Neural cell (in vitro differentiated cells): ENCODE data around the gene OR4D1. TPM values are rescaled to one million over a fixed set of nuclear protein-coding genes. Genes with fewer than 3 reads are reported as not detected.
"Not testable (repeated sequence)": the region's sequence is repeated elsewhere in the genome, so short reads cannot be mapped to it uniquely, and the experiment has no call there.

ENCODE experiments used
- H2AFZ ChIP-seq: fragments of 200-600, 300-800 bp; sonication (generic), shearing (Covaris generic); 2 replicates; pipeline ENCODE4 v1.6.0; 2014; ENCODE audit warnings: low read depth, mild to moderate bottlenecking, antibody characterized with exemption, low read length, moderate library complexity
- H3F3A ChIP-seq: fragments of 200-600 bp; shearing (Covaris generic); 2 replicates; pipeline ENCODE4 v1.6.1; 2016; ENCODE audit warnings: mild to moderate bottlenecking, moderate library complexity, mixed read lengths, antibody characterized with exemption, low read length; ENCODE audit not compliant: insufficient read depth, poor library complexity, severe bottlenecking
- H3K27ac ChIP-seq: fragments of 200-600, 300-800 bp; sonication (generic), shearing (Covaris generic); 2 replicates; pipeline ENCODE4 v1.5.1; 2014; ENCODE audit warnings: mild to moderate bottlenecking, low read length, moderate library complexity
- H3K27me3 ChIP-seq: fragments of 300-800, 200-600 bp; sonication (generic), shearing (Covaris generic); 2 replicates; pipeline ENCODE4 v1.6.0; 2014; ENCODE audit warnings: mild to moderate bottlenecking, low read depth, low read length, moderate library complexity; ENCODE audit not compliant: insufficient read depth
- H3K36me3 ChIP-seq: fragments of 300-800, 200-600 bp; sonication (generic), shearing (Covaris generic); 2 replicates; pipeline ENCODE4 v1.5.1; 2014; ENCODE audit warnings: mild to moderate bottlenecking, antibody characterized with exemption, low read length, moderate library complexity; ENCODE audit not compliant: insufficient read depth
- H3K4me2 ChIP-seq: fragments of 300-800, 200-600 bp; sonication (generic), shearing (Covaris generic); 2 replicates; pipeline ENCODE4 v1.6.0; 2014; ENCODE audit warnings: mild to moderate bottlenecking, low read length
- H3K4me3 ChIP-seq: fragments of 300-800, 200-600 bp; sonication (generic), shearing (Covaris generic); 2 replicates; pipeline ENCODE4 v1.5.1; 2014; ENCODE audit warnings: mild to moderate bottlenecking, low read length, moderate library complexity
- H3K79me2 ChIP-seq: fragments of 200-600 bp; shearing (Covaris generic); replicated peaks from 2 replicates; pipeline ENCODE4 v1.6.0; 2014; ENCODE audit warnings: mild to moderate bottlenecking, low read length, moderate library complexity; ENCODE audit not compliant: insufficient read depth
- H3K9ac ChIP-seq: fragments of 300-800, 200-600 bp; sonication (generic), shearing (Covaris generic); 2 replicates; pipeline ENCODE4 v1.6.1; 2016; ENCODE audit warnings: mild to moderate bottlenecking, low read length, mixed read lengths
- H3K9me2 ChIP-seq: fragments of 200-600 bp; shearing (Covaris generic); 2 replicates; pipeline ENCODE4 v1.6.1; 2016; ENCODE audit warnings: mild to moderate bottlenecking, low read length, mixed read lengths; ENCODE audit not compliant: insufficient read depth
- H3K9me3 ChIP-seq: fragments of 200-600, 300-800 bp; sonication (generic), shearing (Covaris generic); 2 replicates; pipeline ENCODE4 v1.6.1; 2016; ENCODE audit warnings: mild to moderate bottlenecking, mixed run types, low read length, moderate library complexity, mixed read lengths
- H4K20me1 ChIP-seq: fragments of 200-600 bp; shearing (Covaris generic); 2 replicates; pipeline ENCODE4 v1.6.1; 2016; ENCODE audit warnings: mild to moderate bottlenecking, mixed run types; ENCODE audit not compliant: insufficient read depth
- EP300 ChIP-seq: fragments of 450-650 bp; conservative IDR thresholded peaks from 2 replicates; pipeline ENCODE4 v1.6.1; 2014; ENCODE audit warnings: antibody characterized with exemption, mild to moderate bottlenecking, moderate library complexity; ENCODE audit not compliant: poor library complexity, severe bottlenecking
- EZH2 ChIP-seq: fragments of 200-600, 300-800 bp; shearing (Covaris generic), sonication (generic); IDR thresholded peaks from 2 replicates; pipeline ENCODE4 v1.6.1; 2014; ENCODE audit warnings: antibody characterized with exemption, low read length, borderline replicate concordance, mild to moderate bottlenecking; ENCODE audit not compliant: insufficient read depth, poor library complexity, severe bottlenecking
- MXI1 ChIP-seq: fragments of 450-650 bp; conservative IDR thresholded peaks from 2 replicates; pipeline ENCODE4 v1.6.1; 2014; ENCODE audit warnings: antibody characterized with exemption, mild to moderate bottlenecking; ENCODE audit not compliant: poor library complexity, severe bottlenecking
- POLR2AphosphoS5 ChIP-seq: IDR thresholded peaks from 2 replicates; pipeline ENCODE4 v1.6.1; 2012
- RAD21 ChIP-seq: fragments of 450-650 bp; conservative IDR thresholded peaks from 2 replicates; pipeline ENCODE4 v1.6.1; 2014; ENCODE audit warnings: antibody characterized with exemption, mild to moderate bottlenecking, moderate library complexity
- REST ChIP-seq: IDR thresholded peaks from 2 replicates; pipeline ENCODE4 v1.6.1; 2012; ENCODE audit warnings: borderline replicate concordance
- SMC3 ChIP-seq: fragments of 450-650 bp; conservative IDR thresholded peaks from 2 replicates; pipeline ENCODE4 v1.6.1; 2014; ENCODE audit warnings: antibody characterized with exemption, mild to moderate bottlenecking, moderate library complexity; ENCODE audit not compliant: poor library complexity
- TAF1 ChIP-seq: IDR thresholded peaks from 2 replicates; pipeline ENCODE4 v1.6.1; 2012; ENCODE audit warnings: low read depth
- polyA plus RNA-seq: library from polyadenylated mRNA; depleted of rRNA; stranded (reverse); fragments of >200 nt; gene quantifications from 2 replicates; pipeline ENCODE4 v1.2.3, GENCODE V29; 2014
- TF ChIP-seq, protein P1 (sequence below): fragments of 450-650 bp; IDR thresholded peaks from 2 replicates; pipeline ENCODE4 v1.5.1; 2014; ENCODE audit warnings: antibody characterized with exemption, mild to moderate bottlenecking, moderate library complexity; ENCODE audit not compliant: poor library complexity, severe bottlenecking

OR4D1 gene
- polyA plus RNA-seq, 1 donor from 2014 or later, result not detected

- Histone ChIP-seq H3K9me3 (no peaks in the 10 kb centered on the region), H3K36me3 (no peaks in the 10 kb centered on the region), H3K27me3 (peaks cover 15% of the 10 kb centered on the region), H3K4me3 (no peak overlapping the region), H3K9me2 (no peaks in the 10 kb centered on the region), H2AFZ (no peak overlapping the region), H4K20me1 (no peaks in the 10 kb centered on the region), H3K79me2 (no peaks in the 10 kb centered on the region), H3K9ac (no peak overlapping the region), H3F3A (no peaks in the 10 kb centered on the region), H3K27ac (no peak overlapping the region), H3K4me2 (no peak overlapping the region)
- no peak for TF ChIP-seq RAD21
- TF ChIP-seq EZH2, result no peak
- no peak for TF ChIP-seq EP300
- no peak for TF ChIP-seq REST
- no peak for TF ChIP-seq POLR2AphosphoS5
- no peak for TF ChIP-seq SMC3
- TF ChIP-seq TAF1, result no peak
- TF ChIP-seq MXI1, result no peak
- TF ChIP-seq, protein P1, sequence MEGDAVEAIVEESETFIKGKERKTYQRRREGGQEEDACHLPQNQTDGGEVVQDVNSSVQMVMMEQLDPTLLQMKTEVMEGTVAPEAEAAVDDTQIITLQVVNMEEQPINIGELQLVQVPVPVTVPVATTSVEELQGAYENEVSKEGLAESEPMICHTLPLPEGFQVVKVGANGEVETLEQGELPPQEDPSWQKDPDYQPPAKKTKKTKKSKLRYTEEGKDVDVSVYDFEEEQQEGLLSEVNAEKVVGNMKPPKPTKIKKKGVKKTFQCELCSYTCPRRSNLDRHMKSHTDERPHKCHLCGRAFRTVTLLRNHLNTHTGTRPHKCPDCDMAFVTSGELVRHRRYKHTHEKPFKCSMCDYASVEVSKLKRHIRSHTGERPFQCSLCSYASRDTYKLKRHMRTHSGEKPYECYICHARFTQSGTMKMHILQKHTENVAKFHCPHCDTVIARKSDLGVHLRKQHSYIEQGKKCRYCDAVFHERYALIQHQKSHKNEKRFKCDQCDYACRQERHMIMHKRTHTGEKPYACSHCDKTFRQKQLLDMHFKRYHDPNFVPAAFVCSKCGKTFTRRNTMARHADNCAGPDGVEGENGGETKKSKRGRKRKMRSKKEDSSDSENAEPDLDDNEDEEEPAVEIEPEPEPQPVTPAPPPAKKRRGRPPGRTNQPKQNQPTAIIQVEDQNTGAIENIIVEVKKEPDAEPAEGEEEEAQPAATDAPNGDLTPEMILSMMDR, result no peak
Measured at GRCh38 chr17:58127846-58128245, 20.3 kb upstream of the OR4D1 start.

DNA sequence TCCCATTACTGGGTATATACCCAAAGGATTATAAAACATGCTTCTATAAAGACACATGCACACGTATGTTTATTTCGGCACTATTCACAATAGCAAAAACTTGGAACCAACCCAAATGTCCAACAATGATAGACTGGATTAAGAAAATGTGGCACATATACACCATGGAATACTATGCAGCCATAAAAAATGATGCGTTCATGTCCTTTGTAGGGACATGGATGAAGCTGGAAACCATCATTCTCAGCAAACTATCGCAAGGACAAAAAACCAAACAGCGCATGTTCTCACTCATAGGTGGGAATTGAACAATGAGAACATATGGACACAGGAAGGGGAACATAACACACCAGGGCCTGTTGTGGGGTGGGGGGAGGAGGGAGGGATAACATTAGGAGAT, 15.5 kb upstream of the OR4D1 start:
- H4K20me1 ChIP-seq, H3K9me2 ChIP-seq, H2AFZ ChIP-seq, H3K79me2 ChIP-seq, H3K4me3 ChIP-seq, H3K9me3 ChIP-seq, H3K27ac ChIP-seq, H3K4me2 ChIP-seq, H3K36me3 ChIP-seq, H3F3A ChIP-seq, H3K9ac ChIP-seq: not testable (repeated sequence)
- peaks cover 12% of the 10 kb centered on the region for H3K27me3 ChIP-seq

DNA sequence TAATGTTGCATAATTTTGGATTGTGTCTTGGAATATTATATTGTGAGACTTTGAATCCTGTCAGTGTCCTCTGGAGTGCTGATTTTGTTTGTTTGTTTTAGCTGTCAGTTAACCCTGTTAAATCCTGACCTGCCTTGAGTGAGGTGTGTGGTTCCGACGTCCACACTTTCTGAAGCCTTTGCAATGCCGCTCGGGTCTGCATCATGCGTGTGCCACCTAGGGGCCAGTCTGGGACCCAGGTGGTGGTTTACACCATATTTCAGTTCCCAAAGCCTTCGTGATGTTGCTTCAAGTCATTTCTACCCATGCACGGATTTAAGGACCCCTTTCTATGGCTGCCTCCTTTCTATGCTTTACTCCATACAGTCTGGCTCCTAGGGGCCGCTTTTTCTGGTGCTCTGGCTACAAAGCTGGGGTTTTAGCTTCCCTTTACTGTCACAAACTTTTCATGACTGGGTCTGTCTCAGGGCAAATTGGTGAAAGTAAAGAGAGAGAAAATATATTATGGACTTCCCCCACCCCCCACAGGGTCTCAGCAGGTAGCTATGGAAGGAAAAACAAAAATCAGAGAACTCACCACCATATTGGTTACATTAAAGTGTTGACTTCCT, 11.4 kb upstream of the OR4D1 start:
- Histone ChIP-seq H3K79me2 (no peaks in the 10 kb centered on the region), H3K9ac (no peak overlapping the region), H3K4me2 (no peak overlapping the region), H3K27ac (no peak overlapping the region), H2AFZ (no peak overlapping the region), H3K9me3 (no peaks in the 10 kb centered on the region), H3K36me3 (no peaks in the 10 kb centered on the region), H3K4me3 (no peak overlapping the region), H4K20me1 (no peaks in the 10 kb centered on the region), H3F3A (no peaks in the 10 kb centered on the region), H3K27me3 (no peaks in the 10 kb centered on the region), H3K9me2 (no peaks in the 10 kb centered on the region)
- TF ChIP-seq RAD21, result no peak
- TF ChIP-seq SMC3, result no peak
- no peak for TF ChIP-seq REST
- TF ChIP-seq TAF1, result no peak
- no peak for TF ChIP-seq EZH2
